H9 (cell line): ENCODE results near the gene PIGM. TPM values are rescaled to one million over a fixed set of nuclear protein-coding genes. Genes with fewer than 3 reads are reported as not detected.
A peak's percentile ranks its signal among the peaks of the same experiment; 100 is the strongest.

ENCODE experiments used
- DNase-seq: peaks from one replicate; pipeline ENCODE4 v3.0.0-alpha.2; 2017
- H2AFZ ChIP-seq: one replicate; pipeline ENCODE4 v1.6.1; 2013; ENCODE audit warnings: mild to moderate bottlenecking, low read length, control low read depth, moderate library complexity
- H2AK5ac ChIP-seq: 2 replicates; pipeline ENCODE4 v1.6.1; 2013; ENCODE audit warnings: low read length, control low read depth, mixed read lengths; ENCODE audit not compliant: insufficient read length
- H2BK120ac ChIP-seq: one replicate; pipeline ENCODE4 v1.6.1; 2013; ENCODE audit warnings: low read depth, mild to moderate bottlenecking, low read length, control low read depth, inconsistent platforms; ENCODE audit not compliant: poor library complexity, severe bottlenecking
- H2BK12ac ChIP-seq: 2 replicates; pipeline ENCODE4 v1.6.1; 2013; ENCODE audit warnings: low read length, control low read depth, mixed read lengths, low read depth; ENCODE audit not compliant: insufficient read length
- H2BK15ac ChIP-seq: 2 replicates; pipeline ENCODE4 v1.6.1; 2013; ENCODE audit warnings: low read depth, low read length, control low read depth
- H2BK20ac ChIP-seq: one replicate; pipeline ENCODE4 v1.6.1; 2013; ENCODE audit warnings: low read depth, mild to moderate bottlenecking, low read length, control low read depth, inconsistent platforms; ENCODE audit not compliant: poor library complexity, severe bottlenecking
- H2BK5ac ChIP-seq: 2 replicates; pipeline ENCODE4 v1.6.1; 2013; ENCODE audit warnings: low read length, control low read depth, mixed read lengths; ENCODE audit not compliant: insufficient read length
- H3K14ac ChIP-seq: 2 replicates; pipeline ENCODE4 v1.6.1; 2013; ENCODE audit warnings: low read length, control low read depth; ENCODE audit not compliant: insufficient read depth
- H3K18ac ChIP-seq: 2 replicates; pipeline ENCODE4 v1.6.1; 2013; ENCODE audit warnings: low read depth, mild to moderate bottlenecking, mixed read lengths, low read length, control low read depth; ENCODE audit not compliant: insufficient read length
- H3K23ac ChIP-seq: 2 replicates; pipeline ENCODE4 v1.6.1; 2013; ENCODE audit warnings: low read length, control low read depth, mixed read lengths, low read depth; ENCODE audit not compliant: insufficient read length
- H3K23me2 ChIP-seq: 2 replicates; pipeline ENCODE4 v1.6.1; 2013; ENCODE audit warnings: low read depth, mild to moderate bottlenecking, mixed read lengths, low read length, control low read depth; ENCODE audit not compliant: insufficient read length, poor library complexity, severe bottlenecking
- H3K27ac ChIP-seq: 2 replicates; pipeline ENCODE4 v1.5.1; 2013; ENCODE audit warnings: low read length, control low read depth, mixed read lengths, low read depth; ENCODE audit not compliant: insufficient read length
- H3K27me3 ChIP-seq: 2 replicates; pipeline ENCODE4 v1.6.1; 2013; ENCODE audit warnings: low read length, control low read depth, inconsistent platforms; ENCODE audit not compliant: insufficient read depth
- H3K4ac ChIP-seq: 2 replicates; pipeline ENCODE4 v1.6.1; 2013; ENCODE audit warnings: low read depth, mild to moderate bottlenecking, control low read depth, inconsistent platforms, low read length, moderate library complexity
- H3K4me1 ChIP-seq: 2 replicates; pipeline ENCODE4 v1.6.1; 2013; ENCODE audit warnings: low read length, control low read depth, inconsistent platforms; ENCODE audit not compliant: insufficient read depth
- H3K4me2 ChIP-seq: 2 replicates; pipeline ENCODE4 v1.6.1; 2013; ENCODE audit warnings: low read length, control low read depth, mixed read lengths; ENCODE audit not compliant: insufficient read length, insufficient read depth
- H3K56ac ChIP-seq: 2 replicates; pipeline ENCODE4 v1.6.1; 2013; ENCODE audit warnings: low read depth, mild to moderate bottlenecking, mixed read lengths, low read length, control low read depth; ENCODE audit not compliant: insufficient read length
- H3K79me1 ChIP-seq: 2 replicates; pipeline ENCODE4 v1.6.1; 2013; ENCODE audit warnings: low read depth, mild to moderate bottlenecking, moderate library complexity, low read length, control low read depth, inconsistent platforms; ENCODE audit not compliant: insufficient read depth, poor library complexity, severe bottlenecking
- H3K79me2 ChIP-seq: 2 replicates; pipeline ENCODE4 v1.6.1; 2013; ENCODE audit warnings: low read length, control low read depth, inconsistent platforms; ENCODE audit not compliant: insufficient read depth
- H3K9ac ChIP-seq: 2 replicates; pipeline ENCODE4 v1.6.1; 2013; ENCODE audit warnings: low read length, control low read depth, mixed read lengths; ENCODE audit not compliant: insufficient read length; ENCODE audit errors: extremely low read depth
- H3K9me3 ChIP-seq: one replicate; pipeline ENCODE4 v1.6.1; 2013; ENCODE audit warnings: low read depth, low read length, inconsistent platforms; ENCODE audit not compliant: control insufficient read depth
- H3T11ph ChIP-seq: one replicate; pipeline ENCODE4 v1.6.1; 2013; ENCODE audit warnings: mild to moderate bottlenecking, low read length, control low read depth, inconsistent platforms
- H4K20me1 ChIP-seq: one replicate; pipeline ENCODE4 v1.6.1; 2013; ENCODE audit not compliant: control insufficient read depth, insufficient read length, insufficient read depth
- H4K5ac ChIP-seq: 2 replicates; pipeline ENCODE4 v1.6.1; 2013; ENCODE audit warnings: low read depth, mild to moderate bottlenecking, mixed read lengths, low read length, control low read depth; ENCODE audit not compliant: insufficient read length
- H4K8ac ChIP-seq: replicated peaks from 2 replicates; pipeline ENCODE4 v1.6.1; 2013; ENCODE audit warnings: low read length, control low read depth, mixed read lengths, low read depth; ENCODE audit not compliant: insufficient read length
- H4K91ac ChIP-seq: 2 replicates; pipeline ENCODE4 v1.6.1; 2013; ENCODE audit warnings: low read depth, mild to moderate bottlenecking, moderate library complexity, mixed read lengths, low read length, control low read depth; ENCODE audit not compliant: insufficient read length
- H3K27ac Mint-ChIP-seq, 3 experiments: 2 replicates in 2 of 3; 3 replicates in 1 of 3; pipeline ENCODE4 v1.8.0; 2020 to 2021; ENCODE audit warnings: mixed read lengths in 3 of 3, mild to moderate bottlenecking in 1 of 3, moderate library complexity in 1 of 3
- H3K27me3 Mint-ChIP-seq: 2 replicates; pipeline ENCODE4 v1.8.0; 2021; ENCODE audit warnings: low read depth, mild to moderate bottlenecking, moderate library complexity, mixed read lengths
- H3K36me3 Mint-ChIP-seq, 3 experiments: 2 replicates in 2 of 3; 3 replicates in 1 of 3; pipeline ENCODE4 v1.8.0; 2020 to 2021; ENCODE audit warnings: low read depth in 3 of 3, mixed read lengths in 3 of 3; ENCODE audit not compliant: insufficient read depth in 1 of 3
- H3K4me1 Mint-ChIP-seq, 2 experiments: 2 replicates each; pipeline ENCODE4 v1.8.0; 2020; ENCODE audit warnings: mixed read lengths in 2 of 2
- H3K4me3 Mint-ChIP-seq, 2 experiments: 2 replicates in 1 of 2; 3 replicates in 1 of 2; pipeline ENCODE4 v1.8.0; 2020 to 2021; ENCODE audit warnings: mild to moderate bottlenecking in 2 of 2, mixed read lengths in 2 of 2, moderate library complexity in 1 of 2
- H3K9me3 Mint-ChIP-seq, 2 experiments: 2 replicates in 1 of 2; 3 replicates in 1 of 2; pipeline ENCODE4 v1.8.0; 2020; ENCODE audit warnings: mild to moderate bottlenecking in 2 of 2, mixed read lengths in 2 of 2, moderate library complexity in 1 of 2
- CTCF ChIP-seq: fragments of 200-600 bp; sonication (generic); conservative IDR thresholded peaks from 3 replicates; pipeline ENCODE4 v1.8.0; 2021; ENCODE audit warnings: antibody characterized with exemption, mild to moderate bottlenecking
- WGBS: extraction: QIAGEN DNeasy Blood & Tissue Kit; methylation state at CpG from one replicate; pipeline ENCODE4 v1.1.7; 2013; ENCODE audit warnings: missing lambda C conversion rate, low lambda C conversion rate, mixed read lengths; ENCODE audit not compliant: insufficient read length; ENCODE audit errors: extremely low coverage; 5-methylcytosine and 5-hydroxymethylcytosine counted together
- total RNA-seq: library from RNA; stranded (reverse); gene quantifications from 2 replicates; pipeline ENCODE4 v1.2.1, GENCODE V29; 2021

Gene PIGM
- total RNA-seq, 1 experiment from 2014 or later, result 5.9 TPM

- Histone ChIP-seq H3K9ac (no peak overlapping the region), H3K23ac (no peak overlapping the region), H3K79me2 (no peaks in the 10 kb centered on the region), H2AFZ (no peak overlapping the region), H2BK120ac (no peak overlapping the region), H3K4ac (no peak overlapping the region), H3K4me1 (no peaks in the 10 kb centered on the region), H2BK20ac (no peak overlapping the region), H2AK5ac (no peak overlapping the region), H3K14ac (no peak overlapping the region), H2BK15ac (no peak overlapping the region), H3K4me2 (no peak overlapping the region), H2BK12ac (no peak overlapping the region), H4K5ac (no peak overlapping the region), H4K91ac (no peak overlapping the region), H3K27me3 (no peaks in the 10 kb centered on the region), H3K27ac (no peak overlapping the region), H3K18ac (no peak overlapping the region), H3K23me2 (no peaks in the 10 kb centered on the region), H3K79me1 (no peaks in the 10 kb centered on the region), H3T11ph (no peak overlapping the region), H2BK5ac (no peak overlapping the region), H3K56ac (no peak overlapping the region), H4K20me1 (no peaks in the 10 kb centered on the region), H3K9me3 (no peaks in the 10 kb centered on the region), H4K8ac (no peak overlapping the region)
- no peak for TF ChIP-seq CTCF
- no peak for DNase-seq
- Mint-ChIP-seq H3K4me1 (no peaks in the 10 kb centered on the region), H3K4me3 (no peak overlapping the region; a peak in 1 of 5 replicates), H3K27ac (peak overlapping the region in 1 of 3 experiments; percentile 72; a peak in 1 of 7 replicates), H3K9me3 (no peaks in the 10 kb centered on the region), H3K27me3 (peaks cover 14% of the 10 kb centered on the region), H3K36me3 (no peaks in the 10 kb centered on the region)
- no CpG with 5 or more reads among the region's 2 CpGs for WGBS
Observed at GRCh38 chr1:160004425-160004824, 27.4 kb downstream of the PIGM start.
